ENCODE measurements around the gene BMPR1B.

The BMPR1B gene

GRCh38 chr4:94757192-94758140 lies at the start of gene BMPR1B:
BMPR1B (plus strand) TSS chr4:94757955; CDS start chr4:95104425, 346,470 bp downstream.
- DNase-seq (ENCODE audit: low read depth in 2 of 2), result no peak

DNA sequence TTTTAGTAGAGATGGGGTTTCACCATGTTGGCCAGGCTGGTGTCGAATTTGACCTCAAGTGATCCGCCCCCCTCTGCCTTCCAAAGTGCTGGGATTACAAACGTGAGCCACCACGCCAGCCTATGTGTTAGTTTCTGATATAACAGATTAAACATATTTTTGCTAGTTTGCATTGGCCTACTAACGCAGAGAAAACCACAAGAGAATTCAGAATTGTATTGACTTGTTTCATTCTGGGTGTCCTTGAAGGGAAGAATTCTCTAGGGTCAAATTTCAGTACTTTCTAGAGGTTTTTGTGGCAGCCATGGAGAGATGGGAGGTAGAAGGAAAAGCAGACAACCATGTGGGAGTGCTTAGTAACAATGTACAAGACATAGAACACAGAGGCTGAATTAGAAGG lies 46.1 kb upstream of the BMPR1B start:
- DNase-seq (ENCODE audit: low read depth in 2 of 2), result no peak

DNA sequence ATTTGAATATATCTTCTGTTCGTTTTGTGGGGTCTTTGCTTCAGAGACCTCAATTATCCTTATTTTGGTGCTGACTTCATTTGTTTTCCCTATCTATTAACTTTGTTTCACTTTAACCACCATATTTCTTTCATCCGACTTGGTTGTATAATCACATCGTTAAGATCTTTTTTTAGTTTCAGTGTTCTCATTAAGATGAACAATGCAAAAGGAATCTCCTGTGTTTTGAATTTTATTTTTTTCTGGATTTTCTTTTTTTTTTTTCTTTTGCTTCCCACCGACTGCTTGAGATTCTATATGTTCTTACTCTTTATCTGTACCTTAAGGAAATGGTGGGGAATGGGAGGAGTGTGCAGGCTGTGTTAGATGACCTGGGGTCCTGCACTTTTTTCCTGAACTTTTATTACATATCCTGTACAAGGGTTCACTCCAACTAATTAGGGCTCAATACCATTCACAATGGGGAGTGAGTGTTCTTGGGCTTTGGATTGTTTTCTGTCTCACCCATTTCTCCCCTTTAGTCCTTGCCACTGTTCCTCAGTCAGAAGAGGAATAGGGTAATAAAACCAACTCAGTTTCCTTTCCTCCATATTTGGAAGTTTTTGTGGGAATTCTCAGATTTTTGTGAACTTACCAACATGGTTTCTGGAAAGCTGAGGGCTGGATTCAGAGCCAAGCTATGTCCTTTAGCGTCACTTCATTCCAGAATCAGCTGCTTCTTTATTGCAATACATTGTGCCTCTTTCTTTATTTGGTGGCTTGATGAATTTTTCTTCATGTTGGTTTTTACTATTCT lies 43.2 kb upstream of the BMPR1B start:
- no peak for DNase-seq (ENCODE audit: low read depth in 2 of 2)

GRCh38 chr4:94715726-94716125 lies 42.0 kb upstream of the BMPR1B start:
- DNase-seq (ENCODE audit: low read depth in 2 of 2), result no peak

DNA sequence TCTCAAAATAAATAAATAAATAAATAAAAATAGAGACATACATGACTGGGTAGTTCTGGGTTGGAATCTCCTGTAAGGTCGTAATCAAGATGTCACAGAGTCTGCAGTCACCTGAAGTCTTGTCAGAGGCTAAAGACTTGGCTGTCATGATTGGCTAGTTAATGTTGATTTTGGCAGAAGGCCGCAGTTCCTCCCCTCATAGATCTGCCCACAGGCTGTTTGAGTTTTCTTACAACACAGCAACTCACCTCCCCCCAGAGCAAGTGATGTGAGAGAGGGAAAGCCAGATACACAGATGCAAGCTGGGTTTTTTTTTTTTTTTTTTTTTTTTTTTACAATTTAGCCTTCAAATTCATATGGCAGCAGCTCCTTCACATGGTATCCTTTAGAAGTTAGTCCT lies 36.4 kb upstream of the BMPR1B start:
- DNase-seq (ENCODE audit: low read depth in 2 of 2), result no peak

DNA sequence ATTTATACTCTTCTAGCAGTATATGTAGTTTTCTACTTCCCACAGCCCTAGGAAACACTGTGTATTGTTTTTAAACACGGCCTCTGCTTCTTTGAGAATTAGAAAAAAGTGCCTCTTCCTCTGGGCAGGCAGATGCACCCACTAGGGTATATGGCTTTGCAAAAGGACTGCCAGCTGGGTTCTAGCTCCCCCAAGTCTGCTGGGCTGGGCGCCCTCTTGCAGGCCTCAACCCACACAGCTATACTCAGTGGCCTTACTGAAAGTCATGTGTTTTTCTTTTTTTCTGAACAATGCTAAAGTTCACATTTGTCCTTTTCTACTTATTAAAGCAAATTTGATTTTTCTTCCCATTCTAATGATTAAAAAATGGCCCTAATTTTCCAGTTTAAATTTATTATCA lies 35.5 kb upstream of the BMPR1B start:
- no peak for DNase-seq (ENCODE audit: low read depth in 2 of 2)

GRCh38 chr4:94722748-94723147 lies 35.0 kb upstream of the BMPR1B start:
- no peak for DNase-seq (ENCODE audit: low read depth in 2 of 2)

DNA sequence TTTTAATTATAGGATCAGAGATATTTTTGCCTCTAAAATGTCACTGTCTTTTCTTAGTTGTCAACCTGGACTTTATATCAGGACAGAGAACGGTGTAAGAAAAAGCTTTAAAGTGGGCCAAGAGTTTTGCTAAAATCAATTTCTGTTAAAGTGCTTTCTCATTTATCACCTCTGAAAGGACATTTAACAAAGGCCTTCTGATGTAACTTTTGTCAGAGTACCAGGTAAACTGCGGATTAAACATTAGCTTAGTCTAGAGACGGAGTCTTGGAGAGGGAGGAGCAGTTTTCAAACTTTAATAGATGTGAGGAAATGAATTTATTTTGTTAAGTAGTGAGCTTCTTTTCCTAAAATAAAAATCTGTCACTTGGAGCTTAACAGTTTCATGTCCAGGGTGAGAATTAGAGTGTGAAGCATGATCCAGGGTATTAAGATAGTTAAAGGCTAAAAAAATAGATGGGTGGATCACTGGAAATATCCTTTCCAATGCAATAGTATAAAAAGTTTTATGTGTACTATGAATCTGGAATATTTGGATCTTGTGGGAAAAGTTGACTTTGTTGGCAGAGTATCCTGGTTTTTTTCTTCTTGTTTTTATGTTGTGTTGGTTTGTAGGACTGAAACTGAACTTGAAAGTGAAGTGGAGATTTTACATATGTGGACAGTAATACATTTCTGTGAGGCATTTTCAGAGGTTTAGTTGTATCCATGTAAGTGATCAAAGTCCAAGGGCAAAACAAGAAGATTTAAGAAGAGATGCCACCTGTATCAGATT lies 33.6 kb upstream of the BMPR1B start:
- DNase-seq (ENCODE audit: low read depth in 2 of 2), result no peak

DNA sequence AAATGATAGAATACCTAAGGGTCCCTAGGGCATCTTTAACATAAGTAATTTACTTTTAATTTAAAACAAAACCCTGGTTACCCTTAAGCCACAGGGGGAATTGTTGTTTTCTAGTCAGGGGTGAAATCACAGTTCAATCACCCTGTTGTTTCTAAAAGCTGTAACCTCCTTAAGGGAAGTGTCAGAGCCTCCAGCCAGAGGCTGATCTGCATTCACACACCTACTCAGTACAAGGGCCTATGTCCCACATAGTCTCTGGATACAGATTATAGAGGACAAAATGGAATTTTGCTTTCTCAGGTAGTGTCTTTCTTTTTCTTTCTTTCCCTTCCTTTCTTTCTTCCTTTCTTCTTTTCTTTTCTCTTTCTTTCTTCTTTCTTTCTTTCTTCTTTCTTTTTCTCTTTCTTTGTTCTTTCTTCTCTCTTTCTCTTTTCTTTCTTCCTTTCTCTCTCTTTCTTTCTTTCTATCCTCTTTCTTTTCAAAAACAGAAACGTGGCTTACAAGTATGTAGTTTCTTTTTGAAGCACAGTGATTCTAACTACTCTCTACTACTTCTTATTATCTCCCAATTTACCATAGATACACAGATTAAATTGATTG lies 31.1 kb upstream of the BMPR1B start:
- no peak for DNase-seq (ENCODE audit: low read depth in 2 of 2)

GRCh38 chr4:94728056-94728766 lies 29.5 kb upstream of the BMPR1B start:
- no peak for DNase-seq (ENCODE audit: low read depth in 2 of 2)

DNA sequence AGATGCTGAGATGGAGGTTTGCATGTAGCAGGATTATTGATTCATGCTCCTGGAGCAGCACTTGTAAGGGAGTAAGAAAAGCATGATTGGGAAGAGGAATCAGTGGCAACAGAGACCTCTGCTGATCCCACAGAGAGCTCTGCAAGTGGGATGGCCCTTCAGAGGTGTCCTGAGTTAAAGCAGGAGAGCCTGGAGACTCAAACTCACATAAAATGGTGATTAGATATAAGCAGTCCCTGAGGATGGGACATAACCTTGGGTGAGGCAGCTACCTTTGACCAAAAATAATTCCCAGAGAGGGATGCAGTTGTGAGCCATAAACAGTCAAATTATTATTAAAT lies 25.4 kb upstream of the BMPR1B start:
- no peak for DNase-seq (ENCODE audit: low read depth in 2 of 2)

DNA sequence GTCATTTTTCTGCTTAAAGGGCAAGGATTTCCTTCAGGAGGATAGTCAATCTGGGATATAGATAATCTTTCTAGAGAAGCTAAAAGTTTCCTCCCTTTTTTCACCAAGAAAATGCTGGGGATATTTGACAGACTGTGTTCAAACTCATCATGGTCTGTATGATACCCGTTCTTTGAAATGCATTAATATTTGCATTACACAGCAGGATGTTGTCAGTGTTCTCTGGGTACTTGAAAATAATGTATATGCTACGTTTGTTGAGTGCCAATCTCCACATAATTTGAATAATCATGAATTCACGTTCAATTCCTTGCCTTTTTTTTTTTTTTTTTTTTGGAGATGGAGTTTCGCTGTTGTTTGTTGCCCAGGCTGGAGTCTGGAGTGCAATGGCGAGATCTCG lies 18.0 kb upstream of the BMPR1B start:
- DNase-seq (ENCODE audit: low read depth in 2 of 2), result no peak

GRCh38 chr4:94741304-94741703 lies 16.5 kb upstream of the BMPR1B start:
- no peak for DNase-seq (ENCODE audit: low read depth in 2 of 2)

DNA sequence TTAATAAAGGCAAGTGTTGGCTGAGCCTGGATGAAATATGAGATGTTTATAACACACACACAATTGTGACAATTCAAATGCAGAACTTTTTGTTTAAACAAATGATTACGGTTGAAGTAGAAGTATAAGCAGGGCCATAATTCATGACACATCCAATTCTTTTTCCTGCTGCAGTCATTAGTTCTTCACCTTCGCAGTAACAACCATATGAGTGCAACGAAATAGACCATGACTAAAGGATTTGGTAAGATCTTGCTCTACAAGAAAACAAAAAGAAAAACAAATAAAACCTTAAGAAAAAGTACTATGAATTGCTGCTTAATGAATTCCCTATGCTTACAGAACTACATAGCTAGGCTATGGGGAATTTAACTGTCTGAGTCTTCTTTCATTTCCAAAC lies 13.9 kb upstream of the BMPR1B start:
- DNase-seq (ENCODE audit: low read depth in 2 of 2), result no peak

DNA sequence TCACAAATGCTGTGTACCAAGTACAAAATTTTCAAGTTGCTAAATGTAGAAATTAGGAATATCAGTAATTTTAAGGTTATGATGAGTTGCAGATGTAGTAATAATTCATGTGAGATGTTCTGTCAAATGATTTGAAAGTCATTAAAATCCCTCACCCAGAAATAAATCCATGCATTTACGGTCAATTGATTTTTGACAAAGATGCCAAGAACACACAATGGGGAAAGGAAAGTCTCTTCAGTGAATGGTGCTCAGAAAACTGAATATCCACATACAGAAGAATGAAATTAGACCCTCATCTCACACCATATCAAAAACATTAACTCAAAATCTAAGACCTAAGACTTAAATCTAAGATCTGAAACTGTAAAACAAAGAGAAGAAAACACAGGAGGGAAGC lies 12.9 kb upstream of the BMPR1B start:
- no peak for DNase-seq (ENCODE audit: low read depth in 2 of 2)

DNA sequence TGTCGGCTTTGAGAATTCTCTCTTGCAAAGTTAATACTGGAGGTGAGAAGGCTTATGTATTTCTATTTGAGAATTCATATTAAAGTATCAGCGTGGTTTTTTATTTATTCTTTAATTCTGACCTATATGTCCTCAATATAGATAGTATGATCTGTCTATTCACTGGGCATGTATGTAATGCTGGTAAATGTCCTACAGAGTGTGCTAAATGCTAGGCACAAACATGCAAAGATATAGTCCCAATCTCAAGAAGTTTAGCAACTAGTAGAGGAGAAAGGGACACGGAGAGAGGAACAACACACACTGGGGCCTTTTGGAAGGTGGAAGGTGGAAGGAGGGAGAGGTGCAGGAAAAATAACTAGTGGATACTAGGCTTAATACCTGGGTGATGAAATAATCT lies 11.0 kb upstream of the BMPR1B start:
- no peak for DNase-seq (ENCODE audit: low read depth in 2 of 2)

DNA sequence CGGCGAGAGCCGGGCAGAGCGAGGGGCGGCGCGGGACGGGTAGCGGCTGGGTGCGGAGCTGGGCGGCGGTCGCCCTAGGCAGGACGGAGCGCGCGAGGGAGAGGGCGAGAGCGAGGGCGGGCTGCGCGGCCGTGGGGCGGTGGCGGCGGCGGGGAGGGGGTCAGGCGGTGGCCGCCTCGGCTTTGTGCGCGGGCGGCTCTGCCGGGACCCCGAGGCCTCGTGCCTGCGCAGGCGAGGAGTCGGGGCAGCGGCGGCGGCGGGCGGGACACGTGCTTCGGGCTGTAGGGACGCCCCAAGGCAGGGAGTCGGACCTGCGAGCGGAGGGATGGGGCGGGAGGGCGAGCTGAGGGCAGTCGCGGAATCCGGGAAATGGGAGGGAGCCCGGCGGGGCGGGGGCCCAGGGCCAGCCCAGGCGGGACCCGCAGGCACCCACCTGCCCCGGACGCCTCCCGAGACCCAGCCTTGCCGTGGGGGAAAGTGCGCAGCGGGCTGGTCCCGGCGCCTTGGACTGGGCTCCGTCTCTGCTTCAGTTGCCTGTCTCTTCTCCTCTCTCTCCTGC lies 465 bp downstream of the BMPR1B start:
- no peak for DNase-seq (ENCODE audit: low read depth in 2 of 2)

- no peak for DNase-seq (ENCODE audit: low read depth in 2 of 2)
Observed at GRCh38 chr4:94758700-94759399, 1.1 kb downstream of the BMPR1B start.

- no peak for DNase-seq (ENCODE audit: low read depth in 2 of 2)
Observed at GRCh38 chr4:94759767-94760211, 2.0 kb downstream of the BMPR1B start.

GRCh38 chr4:94762326-94762725 lies 4.6 kb downstream of the BMPR1B start:
- DNase-seq (ENCODE audit: low read depth in 2 of 2), result no peak
